Measurements from ENCODE around the gene FOXJ3.

The FOXJ3 gene

GRCh38 chr1:42315500-42315899 is 19.5 kb downstream of the FOXJ3 start:
- in situ Hi-C loops (cut with HindIII; ENCODE audit: low sequenced_read_pairs), result no loop called here
- TF ChIP-seq, protein P1, sequence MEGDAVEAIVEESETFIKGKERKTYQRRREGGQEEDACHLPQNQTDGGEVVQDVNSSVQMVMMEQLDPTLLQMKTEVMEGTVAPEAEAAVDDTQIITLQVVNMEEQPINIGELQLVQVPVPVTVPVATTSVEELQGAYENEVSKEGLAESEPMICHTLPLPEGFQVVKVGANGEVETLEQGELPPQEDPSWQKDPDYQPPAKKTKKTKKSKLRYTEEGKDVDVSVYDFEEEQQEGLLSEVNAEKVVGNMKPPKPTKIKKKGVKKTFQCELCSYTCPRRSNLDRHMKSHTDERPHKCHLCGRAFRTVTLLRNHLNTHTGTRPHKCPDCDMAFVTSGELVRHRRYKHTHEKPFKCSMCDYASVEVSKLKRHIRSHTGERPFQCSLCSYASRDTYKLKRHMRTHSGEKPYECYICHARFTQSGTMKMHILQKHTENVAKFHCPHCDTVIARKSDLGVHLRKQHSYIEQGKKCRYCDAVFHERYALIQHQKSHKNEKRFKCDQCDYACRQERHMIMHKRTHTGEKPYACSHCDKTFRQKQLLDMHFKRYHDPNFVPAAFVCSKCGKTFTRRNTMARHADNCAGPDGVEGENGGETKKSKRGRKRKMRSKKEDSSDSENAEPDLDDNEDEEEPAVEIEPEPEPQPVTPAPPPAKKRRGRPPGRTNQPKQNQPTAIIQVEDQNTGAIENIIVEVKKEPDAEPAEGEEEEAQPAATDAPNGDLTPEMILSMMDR (IDR thresholded peaks at IDR 0.05; ENCODE audit: low read depth, low read length), result no peak
- DNase-seq (ENCODE audit: low read depth, low spot score), result no peak
- no peak overlapping the region for H3K4me3 ChIP-seq (ENCODE audit: low read depth, low read length)

DNA sequence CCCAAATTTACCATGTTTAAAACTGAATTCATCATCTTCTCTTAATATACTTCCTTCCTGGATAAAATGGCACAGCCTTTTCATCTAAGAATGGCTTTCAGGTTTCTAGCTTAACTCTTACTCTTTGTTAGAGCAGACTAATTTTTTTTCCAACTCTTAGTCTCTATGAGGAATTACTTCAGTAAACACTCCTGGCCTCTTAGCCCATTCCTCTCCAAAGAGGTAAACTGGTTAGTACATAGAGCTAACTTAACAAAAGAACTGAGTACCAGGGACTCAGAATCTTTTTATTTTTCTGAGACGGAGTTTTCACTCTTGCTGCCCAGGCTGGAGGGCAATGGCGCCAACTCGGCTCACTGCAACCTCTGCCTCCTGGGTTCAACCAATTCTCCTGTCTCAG is 21.1 kb downstream of the FOXJ3 start:
- TF ChIP-seq, protein P1 (IDR thresholded peaks at IDR 0.05; ENCODE audit: low read depth, low read length), result no peak
- DNase-seq (ENCODE audit: low read depth, low spot score), result no peak
- no peak overlapping the region for H3K4me3 ChIP-seq (ENCODE audit: low read depth, low read length)
- in situ Hi-C loops (cut with HindIII; ENCODE audit: low sequenced_read_pairs), result no loop called here

DNA sequence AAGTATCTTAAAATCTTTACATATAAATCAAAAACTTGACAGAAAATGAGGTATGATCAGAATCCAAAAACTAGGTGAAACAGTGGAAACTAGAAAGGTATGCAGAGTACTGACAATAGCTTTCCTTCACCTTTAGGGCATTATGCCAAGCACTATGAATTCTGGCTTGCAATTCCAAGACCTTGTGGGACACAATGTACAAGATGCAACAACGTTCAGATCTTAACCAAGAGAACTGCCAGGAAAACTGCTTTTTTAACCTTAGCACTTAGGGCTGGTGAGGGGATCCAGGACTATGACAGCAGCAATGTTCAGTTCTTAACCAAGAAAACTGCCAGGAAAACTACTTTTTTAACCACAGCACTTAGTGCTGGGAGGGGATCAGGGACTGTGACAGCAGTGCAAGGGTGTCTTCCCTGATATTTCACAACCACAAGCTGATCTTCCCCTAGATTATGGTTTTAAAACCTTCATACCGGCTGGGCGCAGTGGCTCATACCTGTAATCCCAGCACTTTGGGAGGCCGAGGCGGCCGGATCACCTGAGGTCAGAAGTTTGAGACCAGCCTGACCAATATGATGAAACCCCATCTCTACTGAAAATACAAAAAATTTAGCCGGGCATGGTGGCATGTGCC is 22.3 kb downstream of the FOXJ3 start:
- no peak for DNase-seq (ENCODE audit: low read depth, low spot score)
- TF ChIP-seq, protein P1 (IDR thresholded peaks at IDR 0.05; ENCODE audit: low read depth, low read length), result no peak
- in situ Hi-C loops (cut with HindIII; ENCODE audit: low sequenced_read_pairs), result no loop called here
- H3K4me3 ChIP-seq (ENCODE audit: low read depth, low read length), result no peak overlapping the region

GRCh38 chr1:42311897-42312296 is 23.1 kb downstream of the FOXJ3 start:
- TF ChIP-seq, protein P1 (IDR thresholded peaks at IDR 0.05; ENCODE audit: low read depth, low read length), result no peak
- DNase-seq (ENCODE audit: low read depth, low spot score), result no peak
- H3K4me3 ChIP-seq (ENCODE audit: low read depth, low read length), result no peak overlapping the region
- in situ Hi-C loops (cut with HindIII; ENCODE audit: low sequenced_read_pairs), result no loop called here

GRCh38 chr1:42311138-42311537 is 23.9 kb downstream of the FOXJ3 start:
- in situ Hi-C loops (cut with HindIII; ENCODE audit: low sequenced_read_pairs), result no loop called here
- TF ChIP-seq, protein P1 (IDR thresholded peaks at IDR 0.05; ENCODE audit: low read depth, low read length), result no peak
- H3K4me3 ChIP-seq (ENCODE audit: low read depth, low read length), result no peak overlapping the region
- DNase-seq (ENCODE audit: low read depth, low spot score), result no peak

- H3K4me3 ChIP-seq (ENCODE audit: low read depth, low read length), result no peak overlapping the region
- DNase-seq (ENCODE audit: low read depth, low spot score), result no peak
- TF ChIP-seq, protein P1 (IDR thresholded peaks at IDR 0.05; ENCODE audit: low read depth, low read length), result no peak
- in situ Hi-C loops (cut with HindIII; ENCODE audit: low sequenced_read_pairs), result no loop called here
These were observed 28.1 kb downstream of the FOXJ3 start for GRCh38 chr1:42306977-42307376.

All from astrocyte of the spinal cord (primary cell).